IPS DF 6.9 (cell line): Measurements from ENCODE around the gene KL.

ENCODE experiments used
- DNase-seq: peaks from one replicate; pipeline ENCODE4 v3.0.0-alpha.2; 2013; ENCODE audit warnings: low read depth, low spot score
- H3K27ac ChIP-seq: one replicate; pipeline ENCODE4 v1.5.1; 2013; ENCODE audit warnings: low read length, control low read depth
- H3K27me3 ChIP-seq: 2 replicates; pipeline ENCODE4 v1.6.1; 2013; ENCODE audit warnings: mild to moderate bottlenecking, low read length; ENCODE audit not compliant: control insufficient read depth, insufficient read depth
- H3K36me3 ChIP-seq: 2 replicates; pipeline ENCODE4 v1.6.1; 2013; ENCODE audit warnings: low read length; ENCODE audit not compliant: control insufficient read depth, insufficient read depth
- H3K4me1 ChIP-seq: 2 replicates; pipeline ENCODE4 v1.6.1; 2013; ENCODE audit warnings: low read length; ENCODE audit not compliant: control insufficient read depth, insufficient read depth
- H3K4me3 ChIP-seq: 2 replicates; pipeline ENCODE4 v1.5.1; 2013; ENCODE audit warnings: mild to moderate bottlenecking, low read length
- H3K9me3 ChIP-seq: 2 replicates; pipeline ENCODE4 v1.6.1; 2013; ENCODE audit warnings: low read length, inconsistent platforms; ENCODE audit not compliant: control insufficient read depth, insufficient read depth
- WGBS: extraction: QIAGEN DNeasy Blood & Tissue Kit; methylation state at CpG from one replicate; pipeline ENCODE4 v1.1.7; 2013; ENCODE audit warnings: mixed read lengths, missing lambda C conversion rate; ENCODE audit not compliant: insufficient read length, insufficient coverage; 5-methylcytosine and 5-hydroxymethylcytosine counted together

Gene KL

GRCh38 chr13:33110713-33111413 is 94.6 kb downstream of the KL start:
- no peaks in the 10 kb centered on the region for H3K4me1 ChIP-seq
- no peak overlapping the region for H3K27ac ChIP-seq
- no peaks in the 10 kb centered on the region for H3K36me3 ChIP-seq
- no CpG with 5 or more reads among the region's 14 CpGs for WGBS
- no peak for DNase-seq
- H3K27me3 ChIP-seq: no peaks in the 10 kb centered on the region
- no peaks in the 10 kb centered on the region for H3K9me3 ChIP-seq
- H3K4me3 ChIP-seq: no peak overlapping the region

- Histone ChIP-seq H3K27me3 (no peaks in the 10 kb centered on the region), H3K4me1 (no peaks in the 10 kb centered on the region), H3K36me3 (no peaks in the 10 kb centered on the region), H3K9me3 (no peaks in the 10 kb centered on the region), H3K4me3 (no peak overlapping the region), H3K27ac (no peak overlapping the region)
- DNase-seq: no peak
- WGBS: no CpG with 5 or more reads among the region's 9 CpGs
These were observed 95.3 kb downstream of the KL start for GRCh38 chr13:33111414-33112110.

GRCh38 chr13:33112766-33113165 is 96.5 kb downstream of the KL start:
- no peaks in the 10 kb centered on the region for H3K27me3 ChIP-seq
- DNase-seq: no peak
- H3K27ac ChIP-seq: no peak overlapping the region
- WGBS: no CpG with 5 or more reads among the region's 12 CpGs
- H3K4me3 ChIP-seq: no peak overlapping the region
- H3K4me1 ChIP-seq: no peaks in the 10 kb centered on the region
- no peaks in the 10 kb centered on the region for H3K36me3 ChIP-seq
- no peaks in the 10 kb centered on the region for H3K9me3 ChIP-seq

GRCh38 chr13:33114146-33114545 is 97.9 kb downstream of the KL start:
- DNase-seq: no peak
- Histone ChIP-seq H3K27ac (no peak overlapping the region), H3K27me3 (no peaks in the 10 kb centered on the region), H3K4me1 (no peaks in the 10 kb centered on the region), H3K36me3 (no peaks in the 10 kb centered on the region), H3K9me3 (no peaks in the 10 kb centered on the region), H3K4me3 (no peak overlapping the region)
- WGBS: no CpG with 5 or more reads among the region's 5 CpGs

DNA sequence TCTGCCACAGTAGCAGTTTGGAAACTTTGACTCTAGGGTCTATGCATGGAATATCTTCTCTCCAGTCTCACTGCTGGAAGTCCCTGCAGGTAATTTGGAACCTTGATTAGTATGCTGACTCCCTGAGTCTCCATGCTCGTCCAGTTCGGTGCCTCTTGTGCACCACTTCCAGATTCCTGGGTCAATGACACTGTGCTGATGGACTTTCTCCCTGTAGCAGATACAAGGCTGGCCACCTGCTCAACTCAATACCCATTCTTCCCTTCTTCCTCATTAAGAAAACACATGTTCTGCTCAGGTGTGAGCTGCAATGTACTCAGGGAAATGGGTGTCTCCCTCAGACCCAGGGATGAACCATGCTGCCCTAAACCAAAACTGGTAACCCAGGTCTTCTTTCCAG is 99.1 kb downstream of the KL start:
- Histone ChIP-seq H3K4me1 (no peaks in the 10 kb centered on the region), H3K4me3 (no peak overlapping the region), H3K27me3 (no peaks in the 10 kb centered on the region), H3K9me3 (no peaks in the 10 kb centered on the region), H3K36me3 (no peaks in the 10 kb centered on the region), H3K27ac (no peak overlapping the region)
- DNase-seq: no peak
- WGBS: no CpG with 5 or more reads among the region's 2 CpGs
